Mammary epithelial cell (primary cell): ENCODE results near the gene CYP4X1.

ENCODE experiments used
- CTCF ChIP-seq, 2 donors: IDR thresholded peaks in 1 of 2; conservative IDR thresholded peaks in 1 of 2; 2 replicates each; pipeline ENCODE4 v1.5.1; 2011 to 2012; ENCODE audit warnings: inconsistent platforms in 2 of 2, low read length in 2 of 2, mild to moderate bottlenecking in 2 of 2, control low read depth in 1 of 2, low read depth in 1 of 2; ENCODE audit not compliant: insufficient read depth in 1 of 2; ENCODE audit errors: extremely low read depth in 1 of 2
- EZH2 ChIP-seq: IDR thresholded peaks from 2 replicates; pipeline ENCODE4 v1.6.1; 2012; ENCODE audit warnings: low read length, inconsistent platforms, borderline replicate concordance

DNA sequence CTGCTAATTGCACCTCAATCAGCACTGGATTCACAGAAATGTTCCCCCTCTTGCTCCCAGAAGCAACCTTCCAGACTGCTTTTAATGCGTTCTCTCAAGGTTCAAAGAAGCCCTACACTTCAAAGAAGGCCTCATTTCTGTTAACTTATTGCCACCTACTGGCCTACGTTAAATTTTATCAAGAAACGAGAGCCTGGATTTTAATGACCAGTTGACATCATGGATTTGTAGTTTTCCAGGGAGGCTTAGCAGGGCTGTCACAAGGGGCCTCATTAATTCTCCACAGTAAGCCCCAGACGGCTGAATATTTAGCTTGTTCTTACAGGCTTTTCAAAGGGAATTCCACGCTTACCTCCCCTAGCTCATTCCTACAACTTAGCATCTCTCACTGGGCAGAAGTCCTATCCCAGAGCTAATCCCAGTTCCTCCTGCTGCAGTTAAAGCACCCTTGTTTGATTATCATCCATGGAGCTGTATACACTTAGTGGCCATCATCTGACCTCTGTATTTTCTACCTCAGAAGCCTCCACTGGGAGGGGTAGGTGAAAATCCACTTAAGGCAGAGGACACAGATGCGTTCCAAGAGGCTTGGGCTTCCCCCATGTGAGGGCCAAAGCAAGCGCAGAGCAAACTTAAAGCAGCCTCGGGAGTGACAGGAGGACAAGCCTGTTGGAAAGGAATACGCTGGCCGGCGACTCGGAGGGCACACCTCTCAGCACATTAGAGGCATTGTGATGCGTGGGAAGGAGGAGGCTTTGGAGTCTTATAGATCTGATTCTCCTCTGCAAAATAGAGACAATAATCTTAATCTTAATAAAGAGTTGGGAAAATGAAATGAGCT is 32.2 kb upstream of the CYP4X1 start:
- TF ChIP-seq CTCF (conservative IDR thresholded peaks at IDR 0.05 in 1 of 2, IDR thresholded peaks at IDR 0.05 in 1 of 2; ENCODE audit: extremely low read depth in 1 of 2, insufficient read depth in 1 of 2, low read depth in 1 of 2, low read length in 2 of 2), result peak in 1 of 2 donors; percentile 54
- no peak for TF ChIP-seq EZH2
